HG03354 (cell line): ENCODE data around the gene SGCE.

Experiments
- ATAC-seq: cut with Tn5 transposase; IDR thresholded peaks from one replicate; pipeline ENCODE4 v1.9.1; 2021; ENCODE audit warnings: mild to moderate bottlenecking; ENCODE audit not compliant: unreplicated experiment, poor library complexity, severe bottlenecking

SGCE gene

GRCh38 chr7:94578614-94579013 lies 77.3 kb downstream of the SGCE start:
- no peak for ATAC-seq

GRCh38 chr7:94577357-94577756 lies 78.6 kb downstream of the SGCE start:
- ATAC-seq: no peak

DNA sequence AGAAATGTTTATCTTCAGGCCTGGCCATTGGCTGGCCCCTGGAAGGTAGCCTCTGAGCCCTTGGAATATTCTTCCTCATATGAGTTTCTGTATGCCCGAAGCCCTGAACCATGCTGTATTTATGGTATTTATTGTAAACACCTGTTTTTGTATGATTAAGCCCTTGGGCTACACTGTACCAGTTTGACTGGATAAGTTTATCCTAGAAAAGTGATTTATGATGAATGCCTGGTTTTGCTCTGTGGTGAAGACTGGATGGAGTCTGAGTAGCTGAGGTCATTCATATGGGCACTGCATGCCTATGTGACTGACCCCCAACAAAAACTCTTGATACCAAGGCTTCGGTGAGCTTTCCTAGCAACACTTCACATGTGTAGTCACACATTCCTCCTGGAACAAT lies 79.6 kb downstream of the SGCE start:
- no peak for ATAC-seq

DNA sequence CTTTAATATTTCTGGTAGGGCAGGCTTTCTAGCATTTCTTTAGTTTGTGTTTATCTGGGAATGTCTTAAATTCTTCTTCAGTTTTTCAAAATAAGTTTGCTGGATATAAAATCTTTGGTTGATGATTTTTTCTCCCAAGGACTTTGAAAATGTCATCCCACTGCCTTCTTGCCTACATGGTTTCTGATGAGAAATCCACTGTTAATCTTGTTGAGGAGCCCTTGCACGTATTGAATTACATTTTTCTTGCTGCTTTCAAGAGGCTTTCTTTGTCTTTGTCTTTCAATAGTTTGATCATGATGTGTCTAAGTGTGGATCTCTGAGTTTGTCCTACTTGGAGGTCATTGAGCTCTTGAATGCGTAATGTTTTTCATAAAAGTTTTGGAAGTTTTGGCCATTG lies 80.3 kb downstream of the SGCE start:
- no peak for ATAC-seq

- ATAC-seq: no peak
Observed at GRCh38 chr7:94571816-94572215, 84.1 kb downstream of the SGCE start.

DNA sequence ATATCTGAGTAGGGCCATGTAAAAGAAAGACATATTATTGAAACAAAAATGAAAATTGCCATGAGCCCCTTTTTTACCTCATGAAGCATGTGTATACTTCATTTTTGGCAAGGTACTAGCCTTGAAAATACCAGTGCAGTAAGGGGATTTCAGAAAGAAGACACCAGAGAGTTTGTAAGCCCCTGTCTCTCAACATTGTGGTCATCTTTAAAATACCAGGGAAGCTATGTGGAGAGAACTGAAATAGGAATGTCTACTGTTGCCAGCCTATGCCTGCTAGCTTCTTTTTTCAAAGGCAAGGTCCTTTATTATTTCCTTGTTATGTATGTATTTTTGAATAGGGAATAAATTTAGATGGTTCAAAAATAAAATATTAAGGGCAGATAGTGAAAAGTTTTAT lies 88.5 kb downstream of the SGCE start:
- ATAC-seq: no peak

DNA sequence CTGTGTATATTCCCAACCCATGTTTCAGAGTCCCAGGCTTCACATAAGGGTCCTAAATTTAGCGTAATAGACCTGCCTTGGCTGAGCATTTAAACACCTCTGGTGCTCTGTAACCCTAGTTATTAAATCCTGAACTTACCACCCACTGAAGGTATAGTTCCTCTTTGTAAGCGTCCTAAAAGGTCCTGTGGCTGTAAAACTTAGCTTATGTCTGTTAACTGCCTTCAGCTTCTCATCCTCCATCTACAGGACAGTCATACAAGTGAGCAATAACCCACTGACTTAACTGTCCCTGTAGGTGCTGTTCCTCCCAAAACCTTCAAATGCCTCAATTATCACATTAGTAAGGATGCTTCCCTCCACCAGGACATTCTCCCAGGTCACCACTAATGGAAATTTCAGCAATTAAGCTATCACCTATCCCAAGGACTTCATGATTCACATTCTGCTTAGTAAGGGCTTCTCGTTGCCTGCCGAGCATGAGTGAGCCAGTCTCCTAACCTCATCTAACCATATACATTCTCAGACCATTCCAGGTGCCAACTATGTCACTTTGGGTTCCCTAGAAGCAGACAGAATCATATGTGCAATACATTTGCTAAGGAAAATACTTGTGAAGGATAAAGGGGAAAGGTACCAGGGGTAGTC lies 90.6 kb downstream of the SGCE start:
- ATAC-seq: no peak

GRCh38 chr7:94562525-94562924 lies 93.4 kb downstream of the SGCE start:
- ATAC-seq: no peak

- no peak for ATAC-seq
Observed at GRCh38 chr7:94561841-94562514, 94.0 kb downstream of the SGCE start.

DNA sequence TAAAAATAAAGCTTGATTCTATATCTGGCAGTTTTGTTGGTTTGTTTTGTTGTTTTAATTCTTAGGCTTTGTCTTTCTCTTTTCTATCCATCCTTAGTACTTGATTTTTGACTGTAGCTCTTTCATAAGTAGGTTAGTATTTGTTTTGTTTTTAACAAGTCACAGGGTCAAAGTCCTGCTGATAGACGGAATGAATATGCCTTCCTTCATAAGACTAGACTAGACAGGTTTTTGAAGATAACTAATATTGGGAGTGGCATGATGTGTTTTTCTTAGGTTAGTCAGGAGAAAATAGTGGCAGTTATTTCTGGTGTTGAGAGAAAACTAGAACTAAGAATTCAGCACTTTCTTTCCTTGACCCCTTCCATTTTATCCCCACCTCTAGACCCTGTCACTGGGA lies 96.0 kb downstream of the SGCE start:
- ATAC-seq: no peak

DNA sequence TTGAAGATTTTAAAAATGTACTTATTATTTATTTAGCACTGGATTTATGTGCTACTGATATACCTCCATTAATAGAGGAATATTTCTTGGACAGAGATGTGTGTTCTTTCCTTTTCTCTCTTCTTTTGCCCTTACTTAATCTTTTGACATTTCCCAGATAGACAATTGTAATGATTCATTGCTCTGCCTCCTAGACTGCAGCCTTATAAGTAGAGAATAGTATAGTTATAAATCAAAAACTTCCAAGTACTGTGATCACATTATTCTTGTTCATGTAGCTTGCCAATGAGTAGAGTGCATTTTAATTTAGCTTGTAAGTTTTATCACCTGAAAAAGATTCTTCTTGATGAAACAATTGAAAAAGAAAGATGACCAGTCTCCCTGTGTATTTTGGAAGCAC lies 98.7 kb downstream of the SGCE start:
- ATAC-seq: no peak

DNA sequence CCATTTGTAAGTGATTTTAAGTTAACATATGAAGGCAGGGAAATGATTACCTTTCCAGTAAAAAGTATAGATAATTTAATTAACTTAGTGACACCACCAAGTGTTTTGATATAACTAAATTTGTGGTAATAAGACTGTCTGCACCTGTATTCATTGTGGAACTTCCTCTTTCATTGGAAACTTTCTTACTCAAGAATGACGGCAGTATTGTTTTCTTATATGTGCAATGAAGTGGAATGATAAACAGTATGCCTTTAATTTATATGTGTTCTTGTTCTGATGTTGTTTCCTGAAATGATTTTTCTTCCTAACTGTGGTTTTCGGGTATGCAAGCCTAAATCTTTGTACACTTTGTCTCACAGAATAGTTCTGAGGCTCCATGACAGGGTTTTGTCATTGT lies 99.9 kb downstream of the SGCE start:
- peak; percentile 81 for ATAC-seq

- ATAC-seq: no peak
Observed at GRCh38 chr7:94547126-94547525, 108.8 kb downstream of the SGCE start.

GRCh38 chr7:94540428-94540827 lies 115.5 kb downstream of the SGCE start:
- ATAC-seq: no peak
